ENCODE data around the gene TPCN2. TPM values are rescaled to one million over a fixed set of nuclear protein-coding genes. Genes with fewer than 3 reads are reported as not detected.

The TPCN2 gene
- total RNA-seq, 1 experiment from 2014 or later = 15.2 TPM

DNA sequence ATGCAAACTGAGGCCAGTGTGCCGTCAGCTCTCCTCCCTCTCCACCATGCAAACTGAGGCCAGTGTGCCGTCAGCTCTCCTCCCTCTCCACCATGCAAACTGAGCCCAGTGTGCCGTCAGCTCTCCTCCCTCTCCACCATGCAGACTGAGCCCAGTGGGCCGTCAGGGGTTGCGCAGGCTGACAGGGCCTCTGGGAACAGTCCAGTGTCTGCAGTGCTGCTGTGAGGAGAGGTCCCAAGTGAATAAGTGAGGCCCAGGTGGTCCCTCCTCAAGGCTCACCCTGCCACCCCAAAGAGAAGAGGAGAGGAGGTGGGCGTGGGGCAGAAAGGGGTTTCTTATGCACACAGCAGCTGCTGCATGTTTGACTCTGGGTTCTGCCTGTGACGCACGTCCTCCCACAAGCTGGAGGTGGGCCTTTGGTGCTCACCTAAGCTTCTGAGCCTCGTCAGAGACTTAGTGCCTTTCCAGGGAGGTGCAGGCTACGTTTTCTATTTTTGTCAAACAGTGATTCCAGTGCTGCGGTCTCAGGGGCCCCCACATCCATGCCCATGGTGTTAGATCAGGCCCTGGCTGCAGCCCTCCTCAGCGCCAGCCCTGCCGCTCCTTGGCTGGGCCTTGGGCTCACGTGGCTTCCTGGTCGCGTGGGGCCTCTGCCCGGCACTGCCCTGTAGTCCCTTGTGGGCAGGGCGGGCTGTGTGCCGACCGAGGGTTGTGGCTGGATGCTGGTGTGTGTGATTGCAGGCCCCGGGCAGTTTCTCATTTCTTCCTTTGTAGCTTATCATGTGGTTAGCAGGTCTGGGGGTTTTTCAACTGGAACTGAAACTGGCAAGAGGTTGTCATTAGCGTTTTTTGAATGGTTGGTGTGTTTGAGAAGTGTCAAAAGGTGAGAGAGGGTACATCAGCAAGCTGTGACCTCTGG lies 7.1 kb downstream of the TPCN2 start:
- intact Hi-C loops (cut with micrococcal nuclease) = no loop called here
- no peaks in the 10 kb centered on the region; a peak in 1 of 4 replicates for H3K36me3 ChIP-seq (ENCODE audit: control insufficient read depth in 1 of 2, insufficient read depth in 2 of 2, low read length in 2 of 2)
- H3K79me2 ChIP-seq (ENCODE audit: insufficient read depth, low read length) = peaks cover 21% of the 10 kb centered on the region
- ChIA-PET POLR2A (no interaction called here), CTCF (no interaction called here), RAD21 (ENCODE audit: low non-redundant PET in 1 of 2, low total read pairs in 2 of 2, uncharacterized antibody in 2 of 2, unreplicated experiment in 2 of 2) (no interaction called here)
- TF ChIP-seq EGR1 (IDR thresholded peaks at IDR 0.05; ENCODE audit: low read depth) (no peak), CBX3 (IDR thresholded peaks at IDR 0.05; ENCODE audit: low read depth) (no peak), POLR2AphosphoS5 (IDR thresholded peaks at IDR 0.05; ENCODE audit: low read depth, low read length) (no peak), MAX (IDR thresholded peaks at IDR 0.05) (no peak), TCF7L2 (IDR thresholded peaks at IDR 0.05; ENCODE audit: borderline replicate concordance, extremely low read depth, insufficient read depth, insufficient read length) (no peak), ATF3 (IDR thresholded peaks at IDR 0.05) (no peak)
- TF ChIP-seq, protein P1, sequence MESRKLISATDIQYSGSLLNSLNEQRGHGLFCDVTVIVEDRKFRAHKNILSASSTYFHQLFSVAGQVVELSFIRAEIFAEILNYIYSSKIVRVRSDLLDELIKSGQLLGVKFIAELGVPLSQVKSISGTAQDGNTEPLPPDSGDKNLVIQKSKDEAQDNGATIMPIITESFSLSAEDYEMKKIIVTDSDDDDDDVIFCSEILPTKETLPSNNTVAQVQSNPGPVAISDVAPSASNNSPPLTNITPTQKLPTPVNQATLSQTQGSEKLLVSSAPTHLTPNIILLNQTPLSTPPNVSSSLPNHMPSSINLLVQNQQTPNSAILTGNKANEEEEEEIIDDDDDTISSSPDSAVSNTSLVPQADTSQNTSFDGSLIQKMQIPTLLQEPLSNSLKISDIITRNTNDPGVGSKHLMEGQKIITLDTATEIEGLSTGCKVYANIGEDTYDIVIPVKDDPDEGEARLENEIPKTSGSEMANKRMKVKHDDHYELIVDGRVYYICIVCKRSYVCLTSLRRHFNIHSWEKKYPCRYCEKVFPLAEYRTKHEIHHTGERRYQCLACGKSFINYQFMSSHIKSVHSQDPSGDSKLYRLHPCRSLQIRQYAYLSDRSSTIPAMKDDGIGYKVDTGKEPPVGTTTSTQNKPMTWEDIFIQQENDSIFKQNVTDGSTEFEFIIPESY (IDR thresholded peaks at IDR 0.05; ENCODE audit: extremely low read depth, insufficient replicate concordance, low read length) = no peak
- no peak overlapping the region for H3K4me3 ChIP-seq (replicated peaks in 1 of 2; ENCODE audit: low read depth in 1 of 2, low read length in 2 of 2)
- no peaks in the 10 kb centered on the region for H3K4me1 ChIP-seq (ENCODE audit: control insufficient read depth in 1 of 2, insufficient read depth in 2 of 2, low read length in 2 of 2)
- no peak overlapping the region for H3K4me2 ChIP-seq (ENCODE audit: low read length)
- no peak overlapping the region for H2AFZ ChIP-seq (ENCODE audit: low read depth, low read length, poor library complexity, severe bottlenecking)
- no TSS peak for BruUV-seq (replicated peaks)
- no peak overlapping the region for H3K27ac ChIP-seq (ENCODE audit: low read depth, low read length)
- H3K27me3 ChIP-seq (ENCODE audit: insufficient read depth, low read length) = no peaks in the 10 kb centered on the region
- no peaks in the 10 kb centered on the region for H3K9me3 ChIP-seq (ENCODE audit: control insufficient read depth in 1 of 2, insufficient read depth in 1 of 2, low read depth in 1 of 2, low read length in 2 of 2)
- no peaks in the 10 kb centered on the region for H3K9me2 ChIP-seq (ENCODE audit: insufficient read depth)
- DNase-seq (ENCODE audit: low read depth, low spot score) = no peak
- H4K20me1 ChIP-seq (ENCODE audit: insufficient read depth) = no peaks in the 10 kb centered on the region
- H3K9ac ChIP-seq (ENCODE audit: low read length) = no peak overlapping the region
- no peak for ATAC-seq
